Bronchus fibroblast of lung (primary cell): ENCODE data around the gene PER2. TPM values are rescaled to one million over a fixed set of nuclear protein-coding genes. Genes with fewer than 3 reads are reported as not detected.

Source experiments
- total RNA-seq: library from RNA; depleted of rRNA; stranded (reverse); fragments of >200 nt; gene quantifications from 2 replicates; pipeline ENCODE4 v1.2.3, GENCODE V29; 2015

PER2 gene, protein sequence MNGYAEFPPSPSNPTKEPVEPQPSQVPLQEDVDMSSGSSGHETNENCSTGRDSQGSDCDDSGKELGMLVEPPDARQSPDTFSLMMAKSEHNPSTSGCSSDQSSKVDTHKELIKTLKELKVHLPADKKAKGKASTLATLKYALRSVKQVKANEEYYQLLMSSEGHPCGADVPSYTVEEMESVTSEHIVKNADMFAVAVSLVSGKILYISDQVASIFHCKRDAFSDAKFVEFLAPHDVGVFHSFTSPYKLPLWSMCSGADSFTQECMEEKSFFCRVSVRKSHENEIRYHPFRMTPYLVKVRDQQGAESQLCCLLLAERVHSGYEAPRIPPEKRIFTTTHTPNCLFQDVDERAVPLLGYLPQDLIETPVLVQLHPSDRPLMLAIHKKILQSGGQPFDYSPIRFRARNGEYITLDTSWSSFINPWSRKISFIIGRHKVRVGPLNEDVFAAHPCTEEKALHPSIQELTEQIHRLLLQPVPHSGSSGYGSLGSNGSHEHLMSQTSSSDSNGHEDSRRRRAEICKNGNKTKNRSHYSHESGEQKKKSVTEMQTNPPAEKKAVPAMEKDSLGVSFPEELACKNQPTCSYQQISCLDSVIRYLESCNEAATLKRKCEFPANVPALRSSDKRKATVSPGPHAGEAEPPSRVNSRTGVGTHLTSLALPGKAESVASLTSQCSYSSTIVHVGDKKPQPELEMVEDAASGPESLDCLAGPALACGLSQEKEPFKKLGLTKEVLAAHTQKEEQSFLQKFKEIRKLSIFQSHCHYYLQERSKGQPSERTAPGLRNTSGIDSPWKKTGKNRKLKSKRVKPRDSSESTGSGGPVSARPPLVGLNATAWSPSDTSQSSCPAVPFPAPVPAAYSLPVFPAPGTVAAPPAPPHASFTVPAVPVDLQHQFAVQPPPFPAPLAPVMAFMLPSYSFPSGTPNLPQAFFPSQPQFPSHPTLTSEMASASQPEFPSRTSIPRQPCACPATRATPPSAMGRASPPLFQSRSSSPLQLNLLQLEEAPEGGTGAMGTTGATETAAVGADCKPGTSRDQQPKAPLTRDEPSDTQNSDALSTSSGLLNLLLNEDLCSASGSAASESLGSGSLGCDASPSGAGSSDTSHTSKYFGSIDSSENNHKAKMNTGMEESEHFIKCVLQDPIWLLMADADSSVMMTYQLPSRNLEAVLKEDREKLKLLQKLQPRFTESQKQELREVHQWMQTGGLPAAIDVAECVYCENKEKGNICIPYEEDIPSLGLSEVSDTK (N-terminal part only)
- total RNA-seq, result 1.0 and 1.5 TPM in 2 replicates

DNA sequence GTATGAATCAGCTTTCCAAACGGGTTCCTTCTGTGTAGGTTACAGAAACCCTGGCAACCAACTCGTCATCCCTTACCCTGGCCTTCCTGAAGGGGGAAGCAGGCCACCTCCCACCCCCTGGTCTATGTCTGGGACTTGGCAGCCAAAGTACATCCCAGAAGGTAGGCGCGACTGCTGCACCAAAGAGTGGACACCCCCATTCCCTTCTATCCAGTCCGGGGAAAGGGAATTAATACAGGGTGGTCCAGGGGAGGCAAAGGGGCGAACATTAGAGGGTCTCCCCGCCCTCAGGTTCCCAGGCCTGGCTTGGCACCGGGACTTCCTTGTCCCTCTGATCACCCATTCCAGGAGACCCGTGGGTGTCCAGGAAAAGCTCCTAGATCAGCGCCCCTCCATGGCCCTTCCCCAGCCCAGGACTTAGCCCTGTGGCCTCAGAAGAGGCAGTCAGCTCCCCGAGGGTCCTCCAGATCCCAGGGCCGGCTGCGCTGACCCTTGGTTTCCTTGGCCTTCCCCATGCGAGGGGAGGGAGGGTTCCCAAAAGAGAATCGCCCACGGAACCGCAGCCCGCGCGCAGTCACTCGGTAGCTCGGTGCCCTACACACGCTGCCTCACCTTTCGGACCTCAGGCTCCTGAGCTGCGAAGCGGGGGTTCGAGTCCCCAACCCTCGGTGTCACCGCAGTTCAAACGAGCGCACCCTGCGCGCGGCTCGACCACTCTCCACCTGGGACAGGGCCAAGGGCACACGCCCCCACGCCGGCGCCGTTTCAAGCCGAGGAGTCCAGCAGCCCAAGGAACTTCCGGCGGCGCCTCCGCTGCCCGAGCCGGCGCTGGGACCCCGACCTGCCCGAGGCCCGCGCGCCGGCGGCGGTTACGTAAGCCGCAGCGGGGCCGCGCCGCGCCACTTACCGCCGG is at the start of gene PER2:
PER2 (minus strand) TSS at position 874 of the 913 bp plus-strand sequence. CDS start 10,674 bp downstream, outside the sequence.

DNA sequence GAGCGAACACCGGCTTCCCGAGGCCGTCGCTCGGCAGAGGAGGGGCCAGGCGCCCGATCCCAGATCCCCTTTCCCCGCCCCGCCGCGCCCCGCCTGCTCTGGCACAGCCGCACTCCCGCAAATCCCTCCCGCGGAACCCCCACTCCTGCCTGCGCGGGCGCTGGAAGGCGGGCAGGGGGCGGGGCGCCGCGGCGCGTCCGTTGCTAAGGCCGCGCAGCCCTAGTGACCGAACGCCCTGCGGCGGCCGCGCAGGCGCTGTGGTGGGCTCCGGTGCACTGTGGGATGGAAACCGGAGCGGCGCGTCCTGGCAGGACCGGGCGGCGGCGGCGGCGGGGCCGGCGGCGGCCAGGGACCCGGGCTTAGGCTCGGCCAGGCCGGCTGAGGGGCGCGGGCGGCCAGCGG is 31.8 kb upstream of the PER2 start, which contains the start of gene TRAF3IP1:
TRAF3IP1 (plus strand) TSS at position 273 of the 402 bp plus-strand sequence. CDS start 145 bp downstream, outside the sequence.

DNA sequence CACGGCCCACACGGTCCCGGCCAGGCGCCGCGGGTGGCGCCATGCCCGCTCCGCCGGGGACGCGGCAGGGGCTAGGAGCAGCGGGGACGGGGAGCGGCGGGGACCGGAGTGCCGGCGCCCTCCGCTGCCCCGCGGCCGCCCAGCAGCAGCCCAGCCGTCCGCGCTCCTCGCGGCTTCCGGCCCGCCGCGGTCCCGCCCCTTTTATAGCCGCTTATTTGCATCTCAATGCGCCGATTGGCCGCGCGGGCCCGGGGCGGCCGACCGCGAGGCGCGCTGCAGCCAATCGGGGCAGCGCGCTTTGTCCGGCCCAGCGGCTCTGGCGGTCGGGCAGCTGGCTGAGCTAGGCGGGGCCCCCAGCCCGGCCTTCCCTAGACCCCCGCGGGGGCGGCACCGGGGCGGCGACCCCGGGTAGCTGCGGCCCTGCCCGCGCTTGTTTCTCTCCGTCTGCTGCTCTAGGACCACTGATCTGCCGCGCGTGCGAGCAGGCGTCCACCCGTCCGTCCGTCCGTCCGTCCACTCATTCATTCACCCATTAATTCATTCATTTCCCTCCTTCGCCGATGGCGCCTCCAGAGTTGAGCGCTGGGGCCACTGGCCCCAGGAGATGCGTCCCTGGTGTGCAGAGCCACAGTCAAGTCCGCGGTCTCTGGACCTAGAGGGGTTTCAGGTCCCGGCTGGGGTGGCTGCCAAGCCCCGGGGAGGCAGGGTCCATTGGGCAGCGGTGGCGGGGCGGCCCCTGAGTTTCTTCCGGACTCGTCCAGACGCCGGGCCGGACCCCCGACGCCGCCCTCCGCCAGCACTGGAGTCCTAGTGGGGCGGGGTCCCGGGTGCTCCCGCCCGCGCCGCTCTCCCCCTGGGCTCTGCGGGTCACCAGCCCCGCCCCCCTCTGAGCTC is 48.3 kb downstream of the PER2 start, which contains the start of gene HES6:
HES6 (minus strand) TSS at position 176 of the 894 bp plus-strand sequence; CDS start at position 43, 133 bp downstream.

DNA sequence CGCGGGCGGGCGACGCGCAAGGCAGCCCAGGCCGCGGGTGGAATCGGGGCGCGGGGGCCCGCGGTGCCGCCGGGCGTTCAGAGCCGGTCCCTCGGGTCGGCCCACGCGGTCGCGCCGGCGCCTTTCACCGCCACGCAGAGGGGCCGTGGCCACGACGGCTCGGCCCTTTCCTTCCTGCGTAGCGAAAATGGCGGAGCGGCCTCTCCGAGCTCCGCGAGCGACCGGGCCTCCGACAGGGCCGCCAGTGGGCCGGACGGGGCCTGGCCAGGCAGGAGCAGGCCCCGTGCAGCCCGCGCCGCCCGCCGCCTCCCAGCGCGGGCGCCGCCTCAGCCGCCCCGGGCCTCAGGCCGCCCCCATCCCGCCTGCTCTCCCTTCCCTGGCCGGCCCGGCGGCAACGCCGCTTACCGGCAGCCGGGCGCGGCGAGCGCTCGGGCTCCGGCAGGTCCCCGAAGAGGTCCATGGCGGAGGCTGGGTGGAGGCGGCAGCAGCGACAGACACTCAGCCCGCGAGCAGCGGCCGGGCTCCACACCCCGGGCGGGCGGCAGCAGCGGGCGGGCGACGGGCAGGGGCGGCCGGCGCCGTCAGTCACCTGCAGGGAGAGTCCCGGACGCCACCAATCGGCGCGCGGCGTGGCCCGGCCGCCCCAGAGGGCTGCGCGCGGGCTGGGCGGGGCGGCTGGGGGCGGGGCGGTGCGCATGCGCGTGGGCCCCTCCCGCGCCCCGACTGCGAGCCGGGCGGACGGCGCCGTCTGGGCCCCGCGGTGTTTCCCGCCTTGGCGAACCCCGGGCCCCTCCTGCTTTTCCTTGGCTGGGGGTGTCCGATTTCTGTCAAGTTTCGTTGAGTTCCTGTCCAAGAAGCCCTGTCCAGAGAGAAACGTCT is 85.1 kb downstream of the PER2 start, which contains the start of gene ILKAP:
ILKAP (minus strand) TSS at position 602 of the 879 bp plus-strand sequence; CDS start at position 460, 142 bp downstream.

Other genes starting within 250 kb of the PER2 start
- gene SCLY, start 227.6 kb downstream of the PER2 start, total RNA-seq, result 18.0 and 19.5 TPM in 2 replicates
- 5.2 and 6.4 TPM in 2 replicates for gene ESPNL, start 188.3 kb downstream of the PER2 start, total RNA-seq
- gene KLHL30, start 149.9 kb downstream of the PER2 start, total RNA-seq, result 0.15 TPM in 1 of 2 replicates, not detected in the other
- gene ERFE, start 129.6 kb downstream of the PER2 start, total RNA-seq, result 4.2 TPM in 2 replicates
- gene ILKAP, start 84.9 kb downstream of the PER2 start, total RNA-seq, result 19.2 and 20.7 TPM in 2 replicates
- 10.7 and 11.4 TPM in 2 replicates for gene HES6, start 48.6 kb downstream of the PER2 start, total RNA-seq
- 4.0 and 10.3 TPM in 2 replicates for gene TRAF3IP1, start 31.9 kb upstream of the PER2 start, total RNA-seq
- gene ASB1, start 138.3 kb upstream of the PER2 start, total RNA-seq, result 28.2 and 32.3 TPM in 2 replicates